ENCODE measurements around the gene LRRIQ4.

Gene LRRIQ4

GRCh38 chr3:169812332-169813235, at the start of gene LRRIQ4, which contains the start of gene LRRC34:
TSS of gene LRRIQ4 (plus strand) at chr3:169812870. CDS start at chr3:169821922, 9,052 bp downstream.
TSS of gene LRRC34 (minus strand) at chr3:169812904. CDS start at chr3:169812548, 356 bp downstream.
- peaks cover 38% of the 10 kb centered on the region for H3K27me3 ChIP-seq (ENCODE audit: insufficient read depth, low read length)
- H3K4me1 ChIP-seq (ENCODE audit: insufficient read depth, low read length): peaks cover 10% of the 10 kb centered on the region; the same call in 1 of the 2 replicates
- no peak within 1 kb of the TSS for H3K27ac ChIP-seq (ENCODE audit: low read length)
- H3K4me3 ChIP-seq (ENCODE audit: low read length): peak within 1 kb of the TSS; percentile 88
- peaks cover 5% of the 10 kb centered on the region; the same call in 1 of the 2 replicates for H3K9me3 ChIP-seq (ENCODE audit: insufficient read depth, low read depth, low read length)
- H3K9ac ChIP-seq (ENCODE audit: low read depth, low read length): peak within 1 kb of the TSS; percentile 71; the same call in 1 of the 2 replicates
- no peaks in the 10 kb centered on the region for H3K36me3 ChIP-seq (ENCODE audit: insufficient read depth, low read depth, low read length)

- no peaks in the 10 kb centered on the region; the same call in 1 of the 2 replicates for H3K36me3 ChIP-seq (ENCODE audit: insufficient read depth, low read depth, low read length)
- H3K9ac ChIP-seq (ENCODE audit: low read depth, low read length): peak overlapping the region; percentile 83; the same call in 1 of the 2 replicates
- peak overlapping the region; percentile 73 for H3K4me3 ChIP-seq (ENCODE audit: low read length)
- no peak overlapping the region for H3K27ac ChIP-seq (ENCODE audit: low read length)
- H3K9me3 ChIP-seq (ENCODE audit: insufficient read depth, low read depth, low read length): peaks cover 5% of the 10 kb centered on the region; the same call in 1 of the 2 replicates
- no peaks in the 10 kb centered on the region for H3K27me3 ChIP-seq (ENCODE audit: insufficient read depth, low read length)
- no peaks in the 10 kb centered on the region for H3K4me1 ChIP-seq (ENCODE audit: insufficient read depth, low read length)
Measured at GRCh38 chr3:169764312-169764881, 48.3 kb upstream of the LRRIQ4 start.

DNA sequence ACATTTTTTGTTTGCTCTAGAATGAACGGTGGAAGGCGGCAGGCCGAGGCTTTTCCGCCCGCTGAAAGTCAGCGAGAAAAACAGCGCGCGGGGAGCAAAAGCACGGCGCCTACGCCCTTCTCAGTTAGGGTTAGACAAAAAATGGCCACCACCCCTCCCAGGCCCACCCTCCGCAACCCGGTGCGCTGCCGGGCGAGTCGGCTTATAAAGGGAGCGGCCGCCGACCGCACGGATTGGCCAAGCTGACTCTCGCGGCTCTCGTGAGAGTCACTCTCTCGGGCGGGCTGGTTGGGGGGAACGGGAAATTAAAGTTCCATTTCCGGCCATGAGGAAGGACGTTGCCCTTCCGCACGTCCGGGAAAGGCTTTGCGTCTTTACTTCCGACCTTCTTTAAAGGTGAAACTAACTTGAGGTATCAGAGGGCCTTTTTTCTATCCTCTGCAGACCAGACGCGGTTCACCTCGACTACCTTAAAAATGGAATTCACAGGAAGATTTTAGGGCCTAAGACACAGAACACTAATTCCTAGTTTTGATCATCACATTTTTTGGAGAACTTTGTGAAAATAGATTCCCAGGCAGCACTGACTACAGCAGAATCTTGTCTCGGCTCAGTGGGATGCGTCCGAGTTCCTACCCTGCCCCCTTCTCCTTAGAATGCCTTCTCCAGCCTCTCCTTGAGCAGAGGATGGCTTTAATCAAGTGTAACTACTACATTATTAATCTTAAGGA, 47.6 kb upstream of the LRRIQ4 start, which contains the start of gene TERC:
TSS of gene TERC (minus strand) at position 179 of the 731 bp plus-strand sequence.
- no peak within 1 kb of the TSS for H3K27ac ChIP-seq (ENCODE audit: low read length)
- peak within 1 kb of the TSS; percentile 73 for H3K4me3 ChIP-seq (ENCODE audit: low read length)
- H3K9me3 ChIP-seq (ENCODE audit: insufficient read depth, low read depth, low read length): peaks cover 5% of the 10 kb centered on the region; the same call in 1 of the 2 replicates

DNA sequence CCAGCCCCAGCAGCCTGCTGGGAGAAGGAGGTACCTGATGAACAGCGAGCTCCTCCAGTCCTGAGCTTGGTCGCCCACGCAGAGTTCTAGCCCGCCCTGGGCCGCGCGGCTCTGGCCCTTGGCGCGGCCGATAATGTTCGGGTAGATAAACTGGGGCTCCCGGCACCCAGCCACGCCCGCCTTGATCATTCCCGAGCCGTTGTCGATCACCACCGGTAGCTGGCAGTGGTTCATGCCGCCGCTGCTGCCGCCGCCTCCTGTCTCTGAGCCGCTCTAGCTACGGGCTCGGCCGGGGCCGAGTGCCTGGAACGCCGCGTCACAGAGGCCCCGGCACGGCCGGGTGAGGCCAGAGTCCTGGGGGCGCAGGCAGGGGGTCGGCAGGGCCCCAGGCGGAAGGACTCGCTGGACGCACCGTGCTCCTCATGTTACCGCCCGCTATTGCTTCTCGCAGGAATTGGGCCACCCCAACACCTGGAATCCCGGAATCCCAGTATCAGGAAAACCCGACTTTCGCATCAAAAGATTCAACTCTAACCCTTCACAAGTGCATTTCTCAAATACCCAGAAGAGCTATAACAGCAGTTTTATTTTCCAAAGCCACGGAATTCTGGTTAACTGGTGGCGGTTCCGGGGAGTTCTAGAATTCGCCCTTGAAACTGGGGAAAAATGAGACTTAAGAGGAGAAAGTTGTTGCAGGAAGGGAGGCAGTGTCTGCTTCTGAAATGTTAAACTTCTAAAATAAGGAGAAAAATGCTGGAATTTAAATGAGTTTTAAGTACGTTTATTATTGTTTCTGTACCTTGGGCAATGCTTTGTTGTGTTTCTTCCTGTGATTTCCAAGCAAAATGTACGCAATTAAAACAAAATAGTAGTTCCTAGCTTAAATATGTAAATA, 43.1 kb upstream of the LRRIQ4 start, which contains the start of gene ACTRT3:
TSS of gene ACTRT3 (minus strand) at position 275 of the 895 bp plus-strand sequence. CDS start at position 234, 41 bp downstream.
- Histone ChIP-seq H3K9ac (ENCODE audit: low read depth, low read length) (peak within 1 kb of the TSS; percentile 83), H3K4me1 (ENCODE audit: insufficient read depth, low read length) (peaks cover 3% of the 10 kb centered on the region), H3K4me3 (ENCODE audit: low read length) (peak within 1 kb of the TSS; percentile 79)

More for the DNA sequence above, 47.6 kb upstream of the LRRIQ4 start, which contains the start of gene TERC:
- H3K9ac ChIP-seq (ENCODE audit: low read depth, low read length): peak within 1 kb of the TSS; percentile 83; the same call in 1 of the 2 replicates
- H3K36me3 ChIP-seq (ENCODE audit: insufficient read depth, low read depth, low read length): no peaks in the 10 kb centered on the region; the same call in 1 of the 2 replicates
- no peaks in the 10 kb centered on the region for H3K4me1 ChIP-seq (ENCODE audit: insufficient read depth, low read length)
- H3K27me3 ChIP-seq (ENCODE audit: insufficient read depth, low read length): no peaks in the 10 kb centered on the region

DNA sequence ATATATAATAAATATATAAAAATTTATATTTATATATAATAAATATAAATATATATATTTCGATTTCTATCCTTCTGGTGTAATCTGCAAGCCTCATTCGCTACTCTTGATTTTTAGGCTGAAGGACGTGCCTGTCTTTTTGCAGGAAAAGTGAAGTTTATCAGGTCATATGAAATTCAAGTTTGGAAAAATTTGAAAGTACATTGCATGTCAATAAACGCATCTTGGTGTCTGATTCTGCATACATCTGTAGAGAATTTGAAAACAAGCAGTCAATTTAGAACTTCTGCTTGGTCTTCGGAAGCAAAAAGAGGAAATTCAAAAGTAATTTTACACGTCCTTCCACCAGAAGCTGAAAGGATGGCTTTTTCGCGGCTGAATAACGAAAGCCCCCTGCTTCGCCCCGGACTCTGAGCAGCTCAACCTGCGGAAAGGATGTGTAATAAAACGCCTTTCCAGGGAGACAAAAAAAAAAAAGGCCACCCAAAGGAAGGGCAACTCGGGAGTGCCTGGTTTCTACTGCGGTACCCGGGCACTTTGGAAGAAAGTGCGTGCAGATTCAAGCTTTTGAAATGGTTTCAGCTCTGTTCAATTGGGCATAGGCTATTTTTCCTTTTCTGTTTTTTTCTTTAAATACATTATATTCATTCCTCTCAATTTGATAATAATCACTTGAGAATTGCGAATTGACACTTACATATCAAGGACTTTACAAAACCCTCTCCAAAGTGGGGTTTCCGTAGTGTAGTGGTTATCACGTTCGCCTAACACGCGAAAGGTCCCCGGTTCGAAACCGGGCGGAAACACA, 41.0 kb upstream of the LRRIQ4 start:
- H3K27me3 ChIP-seq (ENCODE audit: insufficient read depth, low read length): no peaks in the 10 kb centered on the region
- H3K36me3 ChIP-seq (ENCODE audit: insufficient read depth, low read depth, low read length): peaks cover 16% of the 10 kb centered on the region
- H3K27ac ChIP-seq (ENCODE audit: low read length): no peak overlapping the region
- H3K9ac ChIP-seq (ENCODE audit: low read depth, low read length): peak overlapping the region; percentile 96; the same call in 1 of the 2 replicates
- peak overlapping the region; percentile 91 for H3K4me3 ChIP-seq (ENCODE audit: low read length)
- peaks cover 13% of the 10 kb centered on the region for H3K4me1 ChIP-seq (ENCODE audit: insufficient read depth, low read length)
- H3K9me3 ChIP-seq (ENCODE audit: insufficient read depth, low read depth, low read length): no peaks in the 10 kb centered on the region

More for the DNA sequence above, 43.1 kb upstream of the LRRIQ4 start, which contains the start of gene ACTRT3:
- no peaks in the 10 kb centered on the region; the same call in 1 of the 2 replicates for H3K36me3 ChIP-seq (ENCODE audit: insufficient read depth, low read depth, low read length)
- H3K27ac ChIP-seq (ENCODE audit: low read length): no peak within 1 kb of the TSS
- H3K9me3 ChIP-seq (ENCODE audit: insufficient read depth, low read depth, low read length): no peaks in the 10 kb centered on the region
- H3K27me3 ChIP-seq (ENCODE audit: insufficient read depth, low read length): no peaks in the 10 kb centered on the region

- peak overlapping the region; percentile 96 for H3K9ac ChIP-seq (ENCODE audit: low read depth, low read length)
- peaks cover 13% of the 10 kb centered on the region for H3K4me1 ChIP-seq (ENCODE audit: insufficient read depth, low read length)
- H3K4me3 ChIP-seq (ENCODE audit: low read length): peak overlapping the region; percentile 91
- peak overlapping the region; percentile 86 for H3K27ac ChIP-seq (ENCODE audit: low read length)
- no peaks in the 10 kb centered on the region for H3K27me3 ChIP-seq (ENCODE audit: insufficient read depth, low read length)
- H3K36me3 ChIP-seq (ENCODE audit: insufficient read depth, low read depth, low read length): peaks cover 23% of the 10 kb centered on the region
- no peaks in the 10 kb centered on the region for H3K9me3 ChIP-seq (ENCODE audit: insufficient read depth, low read depth, low read length)
Measured at GRCh38 chr3:169772305-169772896, 40.3 kb upstream of the LRRIQ4 start.

DNA sequence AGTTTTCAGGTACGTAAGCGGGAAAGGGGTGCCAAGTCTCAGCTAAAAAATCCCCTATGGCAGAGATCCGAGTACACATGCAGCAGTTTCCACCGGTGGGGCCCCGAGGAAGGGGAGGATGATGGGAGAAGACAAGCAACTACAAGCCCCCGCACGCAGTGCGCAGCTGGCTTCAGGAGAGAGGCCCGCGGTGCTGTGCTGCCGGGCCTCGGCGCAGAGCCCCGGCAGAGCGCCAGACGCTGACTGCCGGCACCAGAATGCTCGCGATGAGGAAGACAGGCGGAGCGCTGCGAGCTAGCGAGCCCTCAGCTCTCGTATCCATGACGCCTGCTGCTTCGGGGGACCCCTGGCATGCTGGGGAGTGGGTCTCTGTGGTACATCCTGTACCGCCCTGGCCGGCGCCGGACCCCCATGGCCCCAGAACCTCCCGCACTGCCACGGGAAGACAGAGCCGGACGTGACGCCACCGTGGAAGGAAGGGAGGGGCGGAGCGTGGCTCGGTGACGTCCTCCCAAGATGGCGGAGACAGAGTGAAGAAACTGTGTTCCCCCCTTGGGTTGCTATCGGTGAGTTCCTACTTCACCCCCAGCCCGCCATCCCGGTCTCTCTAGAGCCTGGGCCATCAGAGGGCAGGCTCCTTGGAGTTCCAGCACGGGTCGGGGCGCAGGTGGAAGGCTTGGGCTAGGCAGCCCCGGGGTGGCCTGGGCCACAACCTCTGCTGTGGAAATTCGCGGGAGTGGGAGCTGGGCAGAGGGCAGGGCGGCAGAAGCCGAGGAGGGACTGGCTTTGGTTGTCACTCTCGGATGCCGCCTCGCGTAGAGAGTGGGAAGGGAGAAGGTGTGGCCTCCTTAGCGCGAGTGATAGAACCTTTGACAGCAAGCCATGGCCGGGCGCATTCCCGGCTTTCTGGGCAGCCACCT, 39.5 kb upstream of the LRRIQ4 start, which contains the start of gene MYNN:
TSS of gene MYNN (plus strand) at position 500 of the 920 bp plus-strand sequence. CDS start 900 bp downstream, outside the sequence.
- no peaks in the 10 kb centered on the region for H3K27me3 ChIP-seq (ENCODE audit: insufficient read depth, low read length)
- H3K36me3 ChIP-seq (ENCODE audit: insufficient read depth, low read depth, low read length): peaks cover 30% of the 10 kb centered on the region
- H3K27ac ChIP-seq (ENCODE audit: low read length): peak within 1 kb of the TSS; percentile 86
- peak within 1 kb of the TSS; percentile 91 for H3K4me3 ChIP-seq (ENCODE audit: low read length)
- peaks cover 13% of the 10 kb centered on the region for H3K4me1 ChIP-seq (ENCODE audit: insufficient read depth, low read length)
- no peaks in the 10 kb centered on the region for H3K9me3 ChIP-seq (ENCODE audit: insufficient read depth, low read depth, low read length)
- H3K9ac ChIP-seq (ENCODE audit: low read depth, low read length): peak within 1 kb of the TSS; percentile 96

DNA sequence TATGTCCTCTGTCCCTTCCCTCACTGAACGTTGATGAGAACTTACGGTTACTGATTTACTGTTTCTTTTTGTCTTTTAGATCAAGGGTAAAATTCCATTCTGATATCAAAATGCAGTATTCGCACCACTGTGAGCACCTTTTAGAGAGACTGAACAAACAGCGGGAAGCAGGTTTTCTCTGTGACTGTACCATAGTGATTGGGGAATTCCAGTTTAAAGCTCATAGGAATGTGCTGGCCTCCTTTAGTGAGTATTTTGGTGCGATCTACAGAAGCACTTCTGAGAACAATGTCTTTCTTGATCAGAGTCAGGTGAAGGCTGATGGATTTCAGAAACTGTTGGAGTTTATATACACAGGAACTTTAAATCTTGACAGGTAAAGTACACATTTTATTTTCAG, 38.5 kb upstream of the LRRIQ4 start:
- Histone ChIP-seq H3K4me1 (ENCODE audit: insufficient read depth, low read length) (peaks cover 13% of the 10 kb centered on the region), H3K9ac (ENCODE audit: low read depth, low read length) (peak overlapping the region; percentile 96; the same call in 1 of the 2 replicates), H3K36me3 (ENCODE audit: insufficient read depth, low read depth, low read length) (peaks cover 40% of the 10 kb centered on the region), H3K9me3 (ENCODE audit: insufficient read depth, low read depth, low read length) (no peaks in the 10 kb centered on the region), H3K27ac (ENCODE audit: low read length) (no peak overlapping the region), H3K4me3 (ENCODE audit: low read length) (peak overlapping the region; percentile 91), H3K27me3 (ENCODE audit: insufficient read depth, low read length) (no peaks in the 10 kb centered on the region)

DNA sequence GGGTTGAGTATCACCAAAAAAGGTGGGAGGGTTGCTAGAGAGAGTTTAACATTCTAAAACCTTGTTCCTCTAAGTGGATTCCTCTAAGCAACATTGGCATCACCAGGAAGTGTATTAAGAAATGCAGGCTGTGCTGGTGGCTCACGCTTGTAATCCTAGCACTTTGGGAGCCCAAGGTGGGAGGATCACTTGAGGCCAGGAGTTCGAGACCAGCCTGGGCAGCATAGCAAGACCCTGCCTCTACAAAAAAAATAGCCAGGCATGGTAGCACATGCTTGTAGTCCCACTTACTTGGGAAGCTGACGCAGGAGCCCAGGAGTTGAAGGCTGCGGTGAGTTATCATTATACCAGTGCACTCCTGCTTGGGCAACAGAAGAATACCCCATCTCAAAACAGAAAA, 34.8 kb upstream of the LRRIQ4 start:
- Histone ChIP-seq H3K27ac (ENCODE audit: low read length) (no peak overlapping the region), H3K9me3 (ENCODE audit: insufficient read depth, low read depth, low read length) (no peaks in the 10 kb centered on the region), H3K9ac (ENCODE audit: low read depth, low read length) (no peak overlapping the region), H3K4me3 (ENCODE audit: low read length) (no peak overlapping the region), H3K27me3 (ENCODE audit: insufficient read depth, low read length) (no peaks in the 10 kb centered on the region), H3K4me1 (ENCODE audit: insufficient read depth, low read length) (peaks cover 13% of the 10 kb centered on the region), H3K36me3 (ENCODE audit: insufficient read depth, low read depth, low read length) (peaks cover 77% of the 10 kb centered on the region)
